ENCODE results near the gene LUC7L2. TPM values are rescaled to one million over a fixed set of nuclear protein-coding genes. Genes with fewer than 3 reads are reported as not detected.
"Not testable (repeated sequence)": the region's sequence is repeated elsewhere in the genome, so short reads cannot be mapped to it uniquely, and the experiment has no call there.

The LUC7L2 gene
- total RNA-seq, 1 experiment from 2014 or later = 111 TPM

GRCh38 chr7:139468281-139468680 is 108.6 kb downstream of the LUC7L2 start:
- peaks cover 12% of the 10 kb centered on the region for H3K4me1 ChIP-seq (replicated peaks; ENCODE audit: insufficient read depth)
- H3K4me2 ChIP-seq; H3K9me3 ChIP-seq (ENCODE audit: insufficient read depth, low read depth); H3K9me2 ChIP-seq (ENCODE audit: insufficient read depth); H2AFZ ChIP-seq; H3K79me2 ChIP-seq (ENCODE audit: low read depth); DNase-seq; H4K20me1 ChIP-seq (ENCODE audit: insufficient read depth); BruUV-seq (replicated peaks); H3K36me3 ChIP-seq (ENCODE audit: low read depth); CTCF ChIA-PET; H3K27ac ChIP-seq; intact Hi-C loops (cut with micrococcal nuclease; ENCODE audit: unreplicated experiment); H3F3A ChIP-seq (ENCODE audit: insufficient read depth, low read depth); H3K27me3 ChIP-seq (ENCODE audit: insufficient read depth, low read depth); H3K4me3 ChIP-seq: not testable (repeated sequence)
- POLR2A ChIA-PET (ENCODE audit: unreplicated experiment) = interaction anchor here (0.7 kb wide), 1 partner anchor 42 kb away, joined by 5 read pairs; no protein-coding TSS in a partner anchor

- no peaks in the 10 kb centered on the region for H3K36me3 ChIP-seq (ENCODE audit: low read depth)
- intact Hi-C loops (cut with micrococcal nuclease; ENCODE audit: unreplicated experiment) = loop anchor here (5.0 kb wide), 2 partner anchors 40 to 130 kb away; partner anchors contain the start of gene FMC1
- no peaks in the 10 kb centered on the region for H3K27me3 ChIP-seq (ENCODE audit: insufficient read depth, low read depth)
- peak overlapping the region; percentile 50 for H2AFZ ChIP-seq
- H4K20me1 ChIP-seq (ENCODE audit: insufficient read depth) = no peaks in the 10 kb centered on the region
- CTCF ChIA-PET = interaction anchor here (0.6 to 1.2 kb wide), 3 partner anchors 37 to 1234 kb away, joined by 4 to 13 read pairs (median 10); no protein-coding TSS in a partner anchor
- H3K27ac ChIP-seq = peak overlapping the region; percentile 25
- TF ChIP-seq CTCF (conservative IDR thresholded peaks at IDR 0.05) (no peak), EZH2 (IDR thresholded peaks at IDR 0.05; ENCODE audit: low read depth) (no peak)
- peak overlapping the region; percentile 28 for H3K4me2 ChIP-seq
- H3K4me1 ChIP-seq (replicated peaks; ENCODE audit: insufficient read depth) = peaks cover 12% of the 10 kb centered on the region
- no TSS peak for BruUV-seq (replicated peaks)
- no peaks in the 10 kb centered on the region for H3K9me2 ChIP-seq (ENCODE audit: insufficient read depth)
- no peaks in the 10 kb centered on the region for H3K9me3 ChIP-seq (ENCODE audit: insufficient read depth, low read depth)
- H3K4me3 ChIP-seq = no peak overlapping the region
- peak; percentile 58 to 76 for DNase-seq
- peaks cover 8% of the 10 kb centered on the region; the same call in 1 of the 2 replicates for H3F3A ChIP-seq (ENCODE audit: insufficient read depth, low read depth)
- POLR2A ChIA-PET (ENCODE audit: unreplicated experiment) = interaction anchor here (0.6 kb wide), 3 partner anchors 61 to 680 kb away, joined by 4 to 5 read pairs (median 5); no protein-coding TSS in a partner anchor
- H3K79me2 ChIP-seq (ENCODE audit: low read depth) = no peaks in the 10 kb centered on the region
These were observed 112.2 kb downstream of the LUC7L2 start for GRCh38 chr7:139471740-139472353.

Other genes with a start within 250 kb of the LUC7L2 start
- gene UBN2, start 128.7 kb upstream of the LUC7L2 start, total RNA-seq (2021) = 20.3 and 34.1 TPM in 2 replicates
- 12.5 and 15.1 TPM in 2 replicates for gene FMC1, start 18.6 kb upstream of the LUC7L2 start, total RNA-seq (2021)
- gene KLRG2, start 123.8 kb downstream of the LUC7L2 start, total RNA-seq (2021) = 0.37 and 0.48 TPM in 2 replicates
- gene CLEC2L, start 163.8 kb downstream of the LUC7L2 start, total RNA-seq (2021) = not detected in 2 replicates